AML-193 (cell line): ENCODE results near the gene MAP3K21.
A peak's percentile ranks its signal among the peaks of the same experiment; 100 is the strongest.

Experiments
- DNase-seq, 2 experiments: peaks; one replicate each; lab custom pipeline; 2025; lab: John Stamatoyannopoulos, UW

MAP3K21 gene

GRCh38 chr1:233327651-233328141 lies at the start of gene MAP3K21:
Gene MAP3K21 (plus strand): TSS chr1:233327724. CDS start chr1:233328029, 305 bp downstream.
- DNase-seq, result no peak

DNA sequence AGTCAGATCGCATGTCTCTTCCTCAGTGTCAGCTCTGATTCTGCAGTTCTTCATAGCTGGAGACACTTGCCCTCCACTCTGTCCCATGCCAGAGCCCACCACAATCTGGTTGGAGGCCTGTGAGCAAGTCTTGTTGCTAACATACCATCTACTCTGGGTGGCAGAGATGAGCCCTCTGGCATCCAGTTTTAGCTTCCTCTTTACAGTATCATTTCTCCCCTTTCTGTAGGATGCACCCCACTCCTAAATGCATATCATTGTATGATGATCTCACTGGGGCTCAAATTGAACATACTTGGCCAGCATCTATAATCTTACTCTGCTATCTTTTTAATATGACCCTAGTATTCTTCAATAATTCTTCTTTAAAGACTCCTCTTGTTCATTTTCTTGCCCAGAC lies 48.9 kb upstream of the MAP3K21 start:
- no peak for DNase-seq

DNA sequence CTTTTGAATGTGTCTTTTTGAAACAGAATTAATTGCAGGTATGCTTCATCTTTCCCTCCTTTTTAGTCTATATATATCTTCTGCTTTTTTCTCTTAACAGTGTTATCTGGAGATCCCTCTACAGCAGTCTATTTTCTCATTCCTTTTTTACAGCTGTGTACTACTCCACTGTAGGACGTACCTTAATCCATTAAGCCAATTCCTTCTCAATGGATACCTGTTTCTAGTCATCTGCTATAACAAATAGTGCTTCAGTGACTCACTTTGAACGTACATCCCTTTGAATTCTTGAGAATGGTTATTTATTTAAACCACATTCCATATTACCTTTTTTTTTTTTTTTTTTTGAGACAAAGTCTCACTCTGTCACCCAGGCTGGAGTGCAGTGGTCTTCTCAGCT lies 47.6 kb upstream of the MAP3K21 start:
- no peak for DNase-seq

- DNase-seq, result no peak
Observed at GRCh38 chr1:233281711-233282581, 45.6 kb upstream of the MAP3K21 start.

DNA sequence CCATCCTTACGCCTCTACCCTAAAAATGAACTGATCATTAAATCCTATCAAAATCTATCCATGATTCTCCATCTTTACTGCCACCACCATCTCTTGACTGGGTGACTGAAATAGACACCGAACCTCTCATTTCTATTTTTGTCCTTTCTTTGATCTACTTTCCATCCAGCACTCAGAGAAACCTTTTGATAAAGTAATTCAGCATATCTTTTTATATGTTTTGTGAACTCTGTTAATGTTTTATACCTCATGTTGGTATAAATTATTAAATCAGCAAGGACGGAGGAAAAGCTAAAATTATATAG lies 45.0 kb upstream of the MAP3K21 start:
- no peak for DNase-seq

GRCh38 chr1:233289676-233290075 lies 37.8 kb upstream of the MAP3K21 start:
- no peak for DNase-seq

- no peak for DNase-seq
Observed at GRCh38 chr1:233290396-233291034, 37.0 kb upstream of the MAP3K21 start.

DNA sequence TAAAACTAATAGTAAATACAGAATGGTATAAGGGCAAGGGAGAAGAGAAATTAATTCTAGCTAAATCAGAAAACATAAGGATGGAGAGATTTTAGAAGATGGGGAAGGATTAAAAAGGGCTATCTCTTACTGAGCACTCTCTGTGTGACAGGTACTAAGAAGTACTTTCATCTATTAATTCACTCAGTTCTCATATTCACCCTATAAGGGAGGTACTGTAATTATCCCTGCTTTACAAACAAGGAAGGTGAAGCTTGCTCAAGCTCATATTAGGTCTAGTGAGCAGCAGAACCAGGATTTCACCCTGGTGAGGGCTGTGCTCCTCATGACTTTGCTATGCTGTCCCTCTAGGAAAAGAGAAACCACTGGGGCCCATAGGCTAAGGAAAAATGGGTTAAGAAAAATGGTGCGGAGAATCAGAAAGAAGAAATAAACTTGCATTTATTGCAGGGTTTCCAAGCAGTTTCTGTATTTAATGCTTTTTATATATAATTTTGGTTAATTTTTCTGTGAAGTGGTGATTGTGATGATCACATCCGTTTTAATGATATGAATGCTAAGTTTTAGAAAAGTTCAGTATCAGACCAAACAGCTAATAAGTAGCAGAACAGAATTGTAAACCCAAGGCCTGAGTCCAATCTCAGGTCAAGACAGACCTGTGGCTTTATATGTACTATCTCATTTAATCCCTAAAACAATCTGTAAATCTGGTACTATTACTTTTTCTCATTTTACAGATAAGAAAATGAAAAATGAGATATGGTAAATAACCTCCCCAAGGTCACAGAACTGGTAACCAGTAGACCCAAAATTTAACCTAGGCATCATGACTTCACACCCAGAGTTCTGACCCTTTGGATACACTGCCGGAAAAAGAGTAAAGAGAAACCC lies 33.7 kb upstream of the MAP3K21 start:
- DNase-seq, result no peak

GRCh38 chr1:233294913-233295236 lies 32.6 kb upstream of the MAP3K21 start:
- DNase-seq, result peak; percentile 10 to 34

DNA sequence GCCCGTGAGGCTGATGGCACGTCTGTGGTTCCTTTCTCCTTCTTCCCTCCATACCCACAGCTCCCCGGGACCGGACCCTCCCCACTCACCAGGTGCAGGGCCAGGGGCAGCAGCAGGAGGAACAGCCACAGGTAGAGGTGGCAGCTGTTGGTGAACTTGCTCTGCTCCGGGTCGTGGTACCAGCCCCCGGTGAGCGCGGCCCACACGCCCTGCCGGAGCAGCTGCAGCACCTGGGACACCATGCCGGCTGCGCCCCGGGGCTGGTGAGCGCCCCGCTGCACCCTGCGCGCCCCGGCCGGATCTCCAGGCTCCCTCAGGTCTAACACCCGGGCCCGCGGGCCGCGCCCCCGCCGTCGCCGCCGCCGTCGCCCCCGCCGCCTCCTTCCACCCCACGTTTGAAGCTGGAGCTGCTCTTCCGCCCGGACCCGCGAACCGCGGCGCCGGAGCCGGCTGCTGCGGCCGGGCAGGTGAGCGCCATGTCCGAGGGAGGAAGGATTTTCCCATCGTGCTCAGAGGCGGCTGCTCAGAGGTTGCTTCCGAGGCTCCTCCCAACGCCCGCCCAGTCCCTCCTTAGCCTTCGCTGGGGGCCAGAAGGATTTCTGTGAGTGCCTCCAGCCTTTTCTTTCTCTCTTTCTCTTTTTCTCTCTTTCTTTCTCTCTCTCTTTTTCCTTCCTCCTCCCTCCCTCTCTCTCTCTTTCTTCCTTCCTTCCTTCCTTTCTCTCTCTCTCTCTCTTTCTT lies 32.1 kb upstream of the MAP3K21 start, which contains the start of gene PCNX2:
Gene PCNX2, minus strand, starts transcription at position 489 of the 738 bp plus-strand sequence. Its CDS starts 247 bp downstream, at position 242.
- peak; percentile 37 to 41 for DNase-seq

DNA sequence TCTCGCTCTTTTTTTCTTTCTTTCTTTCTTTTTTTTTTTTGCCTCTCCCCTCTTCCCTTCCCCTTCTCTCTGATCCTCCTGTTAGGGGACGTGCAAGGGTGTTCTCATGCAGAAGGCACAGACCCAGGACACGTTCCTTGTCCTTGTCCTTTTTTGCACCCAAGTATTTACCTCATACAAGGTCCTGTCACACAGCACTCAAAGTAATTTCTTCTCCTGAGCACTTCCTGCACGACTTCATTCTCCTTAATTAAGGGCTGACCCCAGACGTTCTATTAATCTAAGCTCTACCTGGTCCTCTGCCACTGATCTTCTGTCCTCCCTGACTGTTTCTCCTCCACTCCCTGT lies 31.6 kb upstream of the MAP3K21 start:
- DNase-seq, result no peak

- DNase-seq, result no peak
Observed at GRCh38 chr1:233299450-233299849, 28.1 kb upstream of the MAP3K21 start.

DNA sequence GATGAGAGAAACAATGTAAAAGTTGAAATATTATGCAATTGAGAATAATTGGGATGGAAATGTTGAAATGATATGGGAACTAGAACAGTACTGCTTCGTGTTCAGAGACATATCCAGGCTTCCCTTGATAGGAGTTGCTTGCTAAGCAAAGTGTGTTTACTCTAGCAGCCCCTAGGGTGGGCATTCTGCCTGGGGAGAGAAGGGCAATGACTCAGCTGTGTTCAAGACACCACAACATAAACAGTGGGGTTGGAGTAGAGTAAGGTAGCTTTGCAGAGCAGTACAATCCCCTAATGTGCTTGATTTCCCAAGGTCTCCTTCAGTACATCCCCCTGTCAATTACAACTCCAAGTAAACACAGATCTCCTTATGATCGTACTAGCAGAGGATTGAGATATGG lies 27.2 kb upstream of the MAP3K21 start:
- DNase-seq, result no peak

GRCh38 chr1:233304489-233305102 lies 22.9 kb upstream of the MAP3K21 start:
- peak; percentile 67 to 68 for DNase-seq

DNA sequence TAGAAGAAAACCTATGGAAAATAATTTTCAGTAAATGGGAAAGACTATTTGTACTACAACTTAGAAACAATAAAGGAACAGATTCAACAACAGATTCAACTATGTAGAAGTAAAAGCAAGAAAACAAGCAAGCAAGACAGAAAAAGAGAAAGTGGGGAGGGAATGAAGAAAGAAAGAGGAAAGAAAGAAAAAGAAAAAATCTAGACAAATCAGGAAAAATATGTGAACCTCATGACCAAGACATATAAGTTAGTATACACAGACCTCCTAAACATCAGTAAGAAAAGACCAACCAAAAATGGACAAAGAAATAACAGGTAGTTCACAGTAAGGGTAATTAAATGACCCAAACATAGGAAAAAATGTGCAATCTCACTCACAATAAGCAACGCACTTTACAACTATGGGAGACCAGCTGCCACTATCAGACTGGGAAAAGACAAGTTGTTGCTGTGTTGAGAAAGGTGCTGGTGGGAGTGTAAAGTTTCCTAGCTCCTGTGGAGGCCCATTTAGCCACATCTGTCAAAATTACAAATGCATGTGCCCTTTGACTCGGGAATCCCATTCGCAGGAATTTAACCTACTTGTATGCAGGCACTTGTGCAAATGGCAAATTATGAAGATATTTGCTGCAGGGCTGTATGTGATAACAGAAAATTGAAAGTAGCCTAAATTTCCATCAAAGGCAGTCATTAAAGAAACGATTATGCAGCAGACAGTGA lies 13.9 kb upstream of the MAP3K21 start:
- DNase-seq, result no peak

DNA sequence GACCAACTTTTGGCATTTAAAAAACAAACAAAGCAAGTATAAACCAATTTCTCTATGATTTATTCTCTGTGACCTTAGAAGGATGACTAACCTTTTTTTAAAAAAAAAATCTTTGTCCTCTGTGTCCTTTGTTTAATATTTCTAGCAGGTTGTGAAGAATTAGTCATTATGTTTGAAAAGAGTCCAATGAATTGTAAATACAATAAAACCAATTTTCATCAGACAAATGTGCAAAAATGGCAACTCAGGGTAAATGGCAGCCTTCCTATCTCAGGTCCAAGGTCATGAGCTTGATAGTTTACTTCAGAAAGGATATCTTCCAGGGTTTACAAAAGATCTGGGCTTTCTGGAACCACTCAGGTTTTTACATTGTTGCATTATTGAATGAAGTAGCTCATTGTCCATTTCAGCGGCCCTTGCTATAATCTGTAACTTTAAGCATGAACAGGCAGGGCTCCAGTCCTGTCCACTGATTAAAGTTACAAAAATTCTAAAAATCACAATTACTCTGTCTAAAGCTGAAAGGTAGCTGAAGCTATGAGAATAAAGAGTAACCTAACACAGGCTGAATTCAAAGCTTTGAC lies 11.7 kb upstream of the MAP3K21 start:
- DNase-seq, result no peak

GRCh38 chr1:233316473-233316872 lies 11.1 kb upstream of the MAP3K21 start:
- no peak for DNase-seq

- DNase-seq, result no peak
Observed at GRCh38 chr1:233319272-233319671, 8.3 kb upstream of the MAP3K21 start.

- DNase-seq, result no peak
Observed at GRCh38 chr1:233320023-233320422, 7.5 kb upstream of the MAP3K21 start.

DNA sequence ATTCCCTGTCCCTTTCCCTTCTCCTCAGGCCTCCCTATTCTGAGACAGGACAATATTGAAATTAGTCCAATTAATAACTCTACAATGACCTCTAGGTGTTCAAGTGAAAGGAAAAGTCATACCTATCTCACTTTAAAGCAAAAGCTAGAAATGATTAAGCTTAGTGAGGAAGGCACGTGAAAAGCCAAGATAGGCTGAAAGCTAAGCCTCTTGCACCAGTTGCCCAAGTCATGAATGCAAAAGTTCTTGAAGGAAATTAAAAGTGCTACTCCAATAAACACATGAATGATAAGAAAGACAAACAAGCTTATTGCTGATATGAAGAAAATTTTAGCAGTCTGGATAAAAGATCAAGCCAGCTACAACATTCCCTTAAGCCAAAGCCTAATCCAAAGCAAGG lies 3.8 kb upstream of the MAP3K21 start:
- no peak for DNase-seq
